ENCODE data around the gene MVB12A. TPM values are rescaled to one million over a fixed set of nuclear protein-coding genes. Genes with fewer than 3 reads are reported as not detected.

The MVB12A gene
- total and polyA plus RNA-seq, 2 donors (not counting 3 experiments of a cell fraction or from before 2014, with no cell fraction given): 63.3 to 88.8 TPM

GRCh38 chr19:17457616-17458015, 37.8 kb downstream of the MVB12A start:
- BruUV-seq (replicated peaks): no TSS peak
- Histone ChIP-seq H3K9me1 (replicated peaks; ENCODE audit: control insufficient read depth, extremely low read depth, insufficient read depth, low read length) (no peaks in the 10 kb centered on the region), H3K9ac (replicated peaks; ENCODE audit: extremely low read depth, insufficient read depth, low read length) (no peak overlapping the region), H4K20me1 (replicated peaks; ENCODE audit: control insufficient read depth, extremely low read depth, insufficient read depth, low read length) (no peaks in the 10 kb centered on the region), H3K4me1 (ENCODE audit: control insufficient read depth, extremely low read depth, insufficient read depth, low read length) (no peaks in the 10 kb centered on the region), H2AFZ (ENCODE audit: low read depth, low read length) (no peak overlapping the region), H3K27me3 (ENCODE audit: control insufficient read depth in 2 of 2, insufficient read depth in 2 of 2, low read length in 2 of 2) (peaks cover 23 to 29% of the 10 kb centered on the region in 2 experiments), H3K4me2 (ENCODE audit: insufficient read depth, low read length) (no peak overlapping the region), H3K79me2 (ENCODE audit: control insufficient read depth, insufficient read depth, low read length) (no peaks in the 10 kb centered on the region), H3K27ac (ENCODE audit: insufficient read depth, low read depth, low read length) (no peak overlapping the region), H3K4me3 (replicated peaks in 1 of 3; ENCODE audit: insufficient read depth in 1 of 3, low read depth in 1 of 3, low read length in 3 of 3) (no peak overlapping the region), H3K36me3 (ENCODE audit: control insufficient read depth in 2 of 2, extremely low read depth in 1 of 2, insufficient read depth in 2 of 2, low read length in 2 of 2) (no peaks in the 10 kb centered on the region), H3K9me3 (replicated peaks; ENCODE audit: control insufficient read depth, insufficient read depth, low read length) (no peaks in the 10 kb centered on the region)
- DNase-seq (ENCODE audit: low read depth, low spot score): no peak
- FAIRE-seq: no peak
- dilution Hi-C loops (cut with MboI; ENCODE audit: extremely low pct_ligation_motif_present, low sequenced_read_pairs) (no loop called here), intact Hi-C loops (cut with micrococcal nuclease) (no loop called here)
- ChIA-PET CTCF (interaction anchor here (0.8 kb wide), 1 partner anchor 10 kb away, joined by 3 read pairs; no protein-coding TSS in a partner anchor), POLR2A (no interaction called here)
- no peak for TF ChIP-seq CTCF (IDR thresholded peaks at IDR 0.05; ENCODE audit: extremely low read depth in 1 of 2, insufficient read depth in 1 of 2, low read depth in 1 of 2, low read length in 2 of 2)
- TF ChIP-seq JUN (IDR thresholded peaks at IDR 0.05; ENCODE audit: borderline replicate concordance, insufficient read depth, insufficient read length, low read depth): no peak
- TF ChIP-seq POLR2A (IDR thresholded peaks at IDR 0.05; ENCODE audit: low read depth, low read length): no peak
- TF ChIP-seq GATA2 (IDR thresholded peaks at IDR 0.05; ENCODE audit: insufficient read depth, insufficient read length, low read depth, low read length): no peak
- no peak for TF ChIP-seq FOS (IDR thresholded peaks at IDR 0.05; ENCODE audit: borderline replicate concordance, insufficient read depth, low read length)
- TF ChIP-seq MAX (IDR thresholded peaks at IDR 0.05; ENCODE audit: insufficient read depth, insufficient read length): no peak
- TF ChIP-seq EZH2 (IDR thresholded peaks at IDR 0.05; ENCODE audit: borderline replicate concordance, low read depth, low read length, severe bottlenecking): no peak
- no peak for TF ChIP-seq POLR2AphosphoS5 (IDR thresholded peaks at IDR 0.05; ENCODE audit: insufficient read depth, low read depth, low read length)
- no peak for TF ChIP-seq MYC (IDR thresholded peaks at IDR 0.05; ENCODE audit: low read depth, low read length)
